Thyroid gland (tissue), 4 donors: Measurements from ENCODE around the gene CNTN1.

ENCODE experiments used
- CTCF ChIP-seq, 6 experiments: fragments of 200-600 bp in 3 of 6; fragments of 450-650 bp in 3 of 6; sonication (generic) in 3 of 6; IDR thresholded peaks; one replicate each; pipeline ENCODE4 v1.5.1; 2016 to 2019; ENCODE audit warnings: antibody characterized with exemption in 6 of 6, mild to moderate bottlenecking in 2 of 6, inconsistent platforms in 1 of 6, moderate library complexity in 1 of 6
- POLR2A ChIP-seq, 2 donors: fragments of 450-650 bp; IDR thresholded peaks; one replicate each; pipeline ENCODE4 v1.6.1; 2017; ENCODE audit warnings: antibody characterized with exemption in 2 of 2, mild to moderate bottlenecking in 2 of 2, moderate library complexity in 1 of 2

GRCh38 chr12:40827683-40828592 lies 135.7 kb downstream of the CNTN1 start:
- TF ChIP-seq CTCF (IDR thresholded peaks at IDR 0.05) (no peak), POLR2A (IDR thresholded peaks at IDR 0.05) (no peak)
